SK-N-MC (cell line): ENCODE data around the gene RALGAPA1.

Experiments used
- EZH2 ChIP-seq: fragments of 200-600 bp; sonication (generic); IDR thresholded peaks from one replicate; pipeline ENCODE4 v1.6.1; 2017; ENCODE audit warnings: antibody characterized with exemption
- POLR2AphosphoS5 ChIP-seq: IDR thresholded peaks from 2 replicates; pipeline ENCODE4 v1.6.1; 2012; ENCODE audit warnings: mild to moderate bottlenecking, low read depth, low read length, borderline replicate concordance

GRCh38 chr14:35576856-35577255 lies 232.2 kb downstream of the RALGAPA1 start:
- no peak for TF ChIP-seq POLR2AphosphoS5
- no peak for TF ChIP-seq EZH2
